Measurements from ENCODE around the gene TMEM132D. TPM values are rescaled to one million over a fixed set of nuclear protein-coding genes. Genes with fewer than 3 reads are reported as not detected.

TMEM132D gene
- total and polyA plus RNA-seq, 2 donors (not counting 3 experiments of a cell fraction or from before 2014, with no cell fraction given) = not detected

DNA sequence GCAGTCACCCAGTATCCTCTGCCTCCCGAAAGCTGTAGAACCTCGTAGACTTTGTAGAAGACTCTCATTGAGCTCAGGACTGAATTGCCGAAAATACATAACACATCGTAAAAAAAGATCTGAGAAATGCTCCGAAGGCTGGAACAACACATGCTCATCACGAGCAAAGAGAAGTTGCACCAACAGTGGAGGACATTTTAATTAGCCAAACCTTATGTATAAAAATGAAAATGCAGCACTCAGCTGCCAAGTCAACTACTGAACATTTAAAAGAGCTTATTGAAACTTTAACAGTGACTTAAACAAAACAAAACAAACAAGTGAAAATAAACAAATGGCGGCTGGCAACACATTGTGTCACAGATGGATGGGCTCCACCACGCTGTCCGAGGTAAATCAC, 519.9 kb downstream of the TMEM132D start:
- POLR2A ChIA-PET = no interaction called here
- no peak overlapping the region for H3K9ac ChIP-seq (replicated peaks; ENCODE audit: extremely low read depth, insufficient read depth, low read length)
- no peak overlapping the region for H2AFZ ChIP-seq (ENCODE audit: low read depth, low read length)
- CTCF ChIA-PET = no interaction called here
- no peaks in the 10 kb centered on the region for H3K27me3 ChIP-seq (ENCODE audit: control insufficient read depth in 2 of 2, insufficient read depth in 2 of 2, low read length in 2 of 2)
- H4K20me1 ChIP-seq (replicated peaks; ENCODE audit: control insufficient read depth, extremely low read depth, insufficient read depth, low read length) = no peaks in the 10 kb centered on the region
- DNase-seq (ENCODE audit: low read depth, low spot score) (no peak), FAIRE-seq (no peak)
- no peak overlapping the region for H3K4me3 ChIP-seq (replicated peaks in 1 of 3; ENCODE audit: insufficient read depth in 1 of 3, low read depth in 1 of 3, low read length in 3 of 3)
- H3K4me2 ChIP-seq (ENCODE audit: insufficient read depth, low read length) = no peak overlapping the region
- H3K4me1 ChIP-seq (ENCODE audit: control insufficient read depth, extremely low read depth, insufficient read depth, low read length) = no peaks in the 10 kb centered on the region
- H3K36me3 ChIP-seq (ENCODE audit: control insufficient read depth in 2 of 2, extremely low read depth in 1 of 2, insufficient read depth in 2 of 2, low read length in 2 of 2) = no peaks in the 10 kb centered on the region
- H3K27ac ChIP-seq (ENCODE audit: insufficient read depth, low read depth, low read length) = no peak overlapping the region
- no peaks in the 10 kb centered on the region for H3K79me2 ChIP-seq (ENCODE audit: control insufficient read depth, insufficient read depth, low read length)
- TF ChIP-seq EZH2 (IDR thresholded peaks at IDR 0.05; ENCODE audit: borderline replicate concordance, low read depth, low read length, severe bottlenecking) = no peak
- TF ChIP-seq MYC (IDR thresholded peaks at IDR 0.05; ENCODE audit: low read depth, low read length) = no peak
- TF ChIP-seq JUN (IDR thresholded peaks at IDR 0.05; ENCODE audit: borderline replicate concordance, insufficient read depth, insufficient read length, low read depth) = no peak
- no peak for TF ChIP-seq POLR2AphosphoS5 (IDR thresholded peaks at IDR 0.05; ENCODE audit: insufficient read depth, low read depth, low read length)
- TF ChIP-seq GATA2 (IDR thresholded peaks at IDR 0.05; ENCODE audit: insufficient read depth, insufficient read length, low read depth, low read length) = no peak
- no peak for TF ChIP-seq POLR2A (IDR thresholded peaks at IDR 0.05; ENCODE audit: low read depth, low read length)
- no peak for TF ChIP-seq MAX (IDR thresholded peaks at IDR 0.05; ENCODE audit: insufficient read depth, insufficient read length)
- no peak for TF ChIP-seq FOS (IDR thresholded peaks at IDR 0.05; ENCODE audit: borderline replicate concordance, insufficient read depth, low read length)
- no peak for TF ChIP-seq CTCF (IDR thresholded peaks at IDR 0.05; ENCODE audit: extremely low read depth in 1 of 2, insufficient read depth in 1 of 2, low read depth in 1 of 2, low read length in 2 of 2)
- peaks cover 4% of the 10 kb centered on the region for H3K9me3 ChIP-seq (replicated peaks; ENCODE audit: control insufficient read depth, insufficient read depth, low read length)
- intact Hi-C loops (cut with micrococcal nuclease) (no loop called here), dilution Hi-C loops (cut with MboI; ENCODE audit: extremely low pct_ligation_motif_present, low sequenced_read_pairs) (no loop called here)
- no peaks in the 10 kb centered on the region for H3K9me1 ChIP-seq (replicated peaks; ENCODE audit: control insufficient read depth, extremely low read depth, insufficient read depth, low read length)
- BruUV-seq (replicated peaks) = no TSS peak
